Kidney (tissue), 14 donors: ENCODE measurements around the gene PRRC2C. TPM values are rescaled to one million over a fixed set of nuclear protein-coding genes. Genes with fewer than 3 reads are reported as not detected.

Experiments
- DNase-seq, 5 donors: peaks; one replicate each; pipeline ENCODE4 v3.0.0-alpha.2; 2013 to 2020
- FAIRE-seq: peaks from 2 replicates; lab custom pipeline; 2012; peaks lifted over from hg19 to GRCh38; lab: Jason Lieb, UNC
- H3K27ac ChIP-seq, 2 donors: one replicate each; pipeline ENCODE4 v1.7.0; 2013; ENCODE audit warnings: low read depth in 2 of 2, low read length in 2 of 2, inconsistent platforms in 1 of 2
- H3K27me3 ChIP-seq: one replicate; pipeline ENCODE4 v1.7.1; 2013; ENCODE audit warnings: low read length, inconsistent platforms; ENCODE audit not compliant: control insufficient read depth, insufficient read depth
- H3K36me3 ChIP-seq, 3 donors: one replicate each; pipeline versions ENCODE4 v1.7.0 to v1.7.1; 2013; ENCODE audit warnings: low read length in 3 of 3, control low read depth in 1 of 3, inconsistent platforms in 1 of 3; ENCODE audit not compliant: insufficient read depth in 3 of 3, control insufficient read depth in 2 of 3
- H3K4me1 ChIP-seq, 3 donors: one replicate each; pipeline versions ENCODE4 v1.7.0 to v1.7.1; 2013; ENCODE audit warnings: low read length in 3 of 3, inconsistent platforms in 1 of 3, low read depth in 1 of 3; ENCODE audit not compliant: control insufficient read depth in 2 of 3, insufficient read depth in 2 of 3
- H3K4me3 ChIP-seq, 3 donors: one replicate each; pipeline versions ENCODE4 v1.7.0 to v1.8.1; 2013; ENCODE audit warnings: low read length in 3 of 3, control low read depth in 1 of 3, inconsistent platforms in 1 of 3
- H3K9ac ChIP-seq, 3 donors: one replicate each; pipeline versions ENCODE4 v1.7.0 to v1.7.1; 2013; ENCODE audit warnings: low read length in 3 of 3, control low read depth in 1 of 3, inconsistent platforms in 1 of 3
- H3K9me3 ChIP-seq, 3 donors: one replicate each; pipeline versions ENCODE4 v1.7.0 to v1.7.1; 2013; ENCODE audit warnings: low read length in 3 of 3, control low read depth in 1 of 3, inconsistent platforms in 1 of 3; ENCODE audit not compliant: control insufficient read depth in 2 of 3, insufficient read depth in 1 of 3
- intact Hi-C: fragments of 100-400 bp; cut with DNase I; formaldehyde crosslinking; loops from one replicate; pipeline ENCODE4 v1.11.1; 2022
- polyA plus RNA-seq: library from polyadenylated mRNA; stranded (reverse); fragments of 350-450 nt; fragmentation: Illumina TruSeq; extraction: RNeasy Lipid Tissue Mini Kit (QIAGEN cat#74804); gene quantifications from one replicate; pipeline ENCODE4 v1.2.3, GENCODE V29; 2014; ENCODE audit warnings: low read depth, low replicate concordance; ENCODE audit not compliant: insufficient read depth
- total RNA-seq: library from RNA; stranded (reverse); fragmentation: NEBNext Ultra II Directional; extraction: Animal tissue kit (Norgen Biotek cat#: 25700); gene quantifications from one replicate; pipeline ENCODE4 v1.2.1, GENCODE V29; 2021
- TF ChIP-seq, protein P1 (sequence below): IDR thresholded peaks from 3 replicates; pipeline ENCODE4 v1.5.1; 2012; ENCODE audit warnings: mild to moderate bottlenecking, moderate library complexity, borderline replicate concordance; ENCODE audit not compliant: insufficient read depth; ENCODE audit errors: extremely low read depth
- donor health status: control.
- donor health status: control.
- donor health status: control.
- donor health status: control.
- donor health status: control.
- donor health status: DM: yes; HTN: yes; CAD: no.
- donor health status: Normal renal cell carcinoma (clear cell type).

The PRRC2C gene
- total and polyA plus RNA-seq, 2 donors from 2014 or later: 28.1 to 152 TPM

DNA sequence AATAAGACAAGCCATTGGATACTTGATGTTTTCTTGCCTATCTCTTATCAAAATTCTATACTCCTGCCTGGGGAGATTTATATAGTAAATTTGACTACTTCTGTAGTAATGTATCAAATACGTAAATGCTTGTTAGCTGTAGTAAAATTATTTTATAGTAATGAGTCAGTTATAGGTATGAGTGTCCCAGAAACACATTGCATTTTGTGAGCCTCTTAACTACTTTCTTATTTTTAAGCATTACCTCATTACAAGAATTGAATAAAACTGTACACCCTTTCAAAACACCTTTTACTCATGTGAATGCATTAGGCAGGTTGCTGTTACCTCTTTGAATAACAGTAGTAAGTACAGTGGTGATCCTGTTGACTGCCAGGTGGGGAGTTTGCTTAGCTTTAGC, 28.4 kb downstream of the PRRC2C start:
- Histone ChIP-seq H3K4me1 (no peaks in the 10 kb centered on the region), H3K27me3 (no peaks in the 10 kb centered on the region), H3K4me3 (no peak overlapping the region), H3K9me3 (no peaks in the 10 kb centered on the region), H3K9ac (no peak overlapping the region), H3K36me3 (peaks cover 5 to 24% (median 13%) of the 10 kb centered on the region in 3 donors), H3K27ac (no peak overlapping the region)
- TF ChIP-seq, protein P1, sequence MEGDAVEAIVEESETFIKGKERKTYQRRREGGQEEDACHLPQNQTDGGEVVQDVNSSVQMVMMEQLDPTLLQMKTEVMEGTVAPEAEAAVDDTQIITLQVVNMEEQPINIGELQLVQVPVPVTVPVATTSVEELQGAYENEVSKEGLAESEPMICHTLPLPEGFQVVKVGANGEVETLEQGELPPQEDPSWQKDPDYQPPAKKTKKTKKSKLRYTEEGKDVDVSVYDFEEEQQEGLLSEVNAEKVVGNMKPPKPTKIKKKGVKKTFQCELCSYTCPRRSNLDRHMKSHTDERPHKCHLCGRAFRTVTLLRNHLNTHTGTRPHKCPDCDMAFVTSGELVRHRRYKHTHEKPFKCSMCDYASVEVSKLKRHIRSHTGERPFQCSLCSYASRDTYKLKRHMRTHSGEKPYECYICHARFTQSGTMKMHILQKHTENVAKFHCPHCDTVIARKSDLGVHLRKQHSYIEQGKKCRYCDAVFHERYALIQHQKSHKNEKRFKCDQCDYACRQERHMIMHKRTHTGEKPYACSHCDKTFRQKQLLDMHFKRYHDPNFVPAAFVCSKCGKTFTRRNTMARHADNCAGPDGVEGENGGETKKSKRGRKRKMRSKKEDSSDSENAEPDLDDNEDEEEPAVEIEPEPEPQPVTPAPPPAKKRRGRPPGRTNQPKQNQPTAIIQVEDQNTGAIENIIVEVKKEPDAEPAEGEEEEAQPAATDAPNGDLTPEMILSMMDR: no peak
- DNase-seq (no peak), FAIRE-seq (no peak)
- intact Hi-C loops: loop anchor here (10.0 kb wide), 1 partner anchor 71 kb away; no protein-coding TSS in a partner anchor

DNA sequence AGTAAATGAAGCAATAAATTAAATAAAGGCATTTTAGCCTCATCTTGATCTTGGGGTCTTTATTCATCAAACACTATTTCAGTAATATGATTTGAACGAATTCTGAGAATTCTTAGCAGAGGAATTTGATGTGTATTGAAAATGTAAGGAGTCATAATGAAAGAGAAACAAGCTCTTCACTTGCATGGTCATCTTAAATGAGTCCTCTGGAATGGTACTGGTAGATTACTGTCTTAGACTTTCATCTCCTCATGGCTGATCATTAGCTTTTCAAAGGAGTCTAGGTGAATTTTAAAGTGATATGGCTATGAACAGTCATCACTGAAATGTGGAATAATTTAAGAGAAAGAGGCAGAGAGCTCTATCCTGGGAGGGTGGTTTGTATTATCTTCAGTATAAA, 30.0 kb downstream of the PRRC2C start:
- DNase-seq: no peak
- intact Hi-C loops: loop anchor here (10.0 kb wide), 1 partner anchor 70 kb away; no protein-coding TSS in a partner anchor

DNA sequence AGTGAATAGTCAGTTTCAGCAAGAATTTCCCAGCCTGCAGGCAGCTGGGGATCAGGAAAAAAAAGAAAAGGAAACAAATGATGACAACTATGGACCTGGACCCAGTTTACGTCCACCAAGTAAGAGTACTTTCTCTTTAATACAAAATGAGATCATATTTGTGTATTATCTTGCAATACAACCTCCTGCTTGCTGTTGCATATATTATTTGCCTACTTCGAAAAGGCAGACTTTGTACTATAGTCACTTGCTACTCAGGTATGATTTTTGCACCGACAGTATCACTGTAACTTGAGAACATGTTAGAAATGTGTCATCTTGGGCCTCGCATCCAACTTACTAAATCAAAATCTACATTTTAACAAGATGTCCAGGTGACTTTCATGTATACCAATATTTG, 30.4 kb downstream of the PRRC2C start:
- no peaks in the 10 kb centered on the region for H3K4me1 ChIP-seq
- H3K36me3 ChIP-seq: peaks cover 7 to 28% (median 15%) of the 10 kb centered on the region in 3 donors
- no peaks in the 10 kb centered on the region for H3K9me3 ChIP-seq
- no peak overlapping the region for H3K9ac ChIP-seq
- no peak overlapping the region for H3K4me3 ChIP-seq
- FAIRE-seq (no peak), DNase-seq (no peak)
- H3K27ac ChIP-seq: no peak overlapping the region
- TF ChIP-seq, protein P1: no peak
- no peaks in the 10 kb centered on the region for H3K27me3 ChIP-seq
- intact Hi-C loops: loop anchor here (10.0 kb wide), 1 partner anchor 69 kb away; no protein-coding TSS in a partner anchor

More for the DNA sequence above, 30.0 kb downstream of the PRRC2C start:
- TF ChIP-seq, protein P1: no peak
- Histone ChIP-seq H3K27ac (no peak overlapping the region), H3K9me3 (no peaks in the 10 kb centered on the region), H3K27me3 (no peaks in the 10 kb centered on the region), H3K4me1 (no peaks in the 10 kb centered on the region), H3K9ac (no peak overlapping the region), H3K4me3 (no peak overlapping the region), H3K36me3 (peaks cover 7 to 27% (median 15%) of the 10 kb centered on the region in 3 donors)
- no peak for FAIRE-seq

DNA sequence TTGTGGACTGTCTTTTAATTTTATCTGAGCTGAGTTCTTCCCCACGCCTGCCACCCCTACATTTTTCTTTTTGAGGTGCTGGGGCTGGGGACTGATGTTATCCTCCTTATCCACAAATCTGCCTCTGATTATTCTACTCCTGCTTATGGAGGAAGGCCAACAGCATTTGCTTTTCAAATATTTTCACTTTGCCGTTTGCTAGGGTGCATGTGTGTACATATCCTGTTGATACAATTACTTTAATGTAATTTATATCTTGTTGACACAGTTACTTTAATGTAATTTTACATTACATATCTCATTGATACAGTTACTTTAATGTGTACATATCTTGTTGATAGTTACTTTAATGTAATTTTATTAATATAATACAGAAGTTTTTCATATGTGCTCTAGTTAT, 36.2 kb downstream of the PRRC2C start:
- Histone ChIP-seq H3K27me3 (no peaks in the 10 kb centered on the region), H3K9me3 (no peaks in the 10 kb centered on the region), H3K27ac (no peak overlapping the region), H3K4me3 (no peak overlapping the region), H3K9ac (no peak overlapping the region), H3K36me3 (peaks cover 10 to 49% (median 26%) of the 10 kb centered on the region in 3 donors), H3K4me1 (no peaks in the 10 kb centered on the region)
- TF ChIP-seq, protein P1: no peak
- FAIRE-seq: peak; percentile 78
- intact Hi-C loops: no loop called here
- no peak for DNase-seq
